HG03060 (cell line): ENCODE results near the gene ZNF423.

Experiments used
- ATAC-seq: cut with Tn5 transposase; IDR thresholded peaks from one replicate; pipeline ENCODE4 v1.9.1; 2021; ENCODE audit warnings: low read depth, moderate number of reproducible peaks; ENCODE audit not compliant: unreplicated experiment

ZNF423 gene

GRCh38 chr16:49594685-49595498, 261.0 kb downstream of the ZNF423 start:
- ATAC-seq = no peak

GRCh38 chr16:49594153-49594552, 261.8 kb downstream of the ZNF423 start:
- no peak for ATAC-seq

GRCh38 chr16:49593424-49594040, 262.4 kb downstream of the ZNF423 start:
- no peak for ATAC-seq

- ATAC-seq = no peak
Measured at GRCh38 chr16:49592546-49593423, 263.1 kb downstream of the ZNF423 start.

- ATAC-seq = no peak
Measured at GRCh38 chr16:49590166-49590871, 265.6 kb downstream of the ZNF423 start.

GRCh38 chr16:49589544-49590031, 266.3 kb downstream of the ZNF423 start:
- no peak for ATAC-seq

GRCh38 chr16:49588729-49589384, 267.1 kb downstream of the ZNF423 start:
- ATAC-seq = no peak

GRCh38 chr16:49588026-49588425, 267.9 kb downstream of the ZNF423 start:
- ATAC-seq = no peak

- ATAC-seq = no peak
Measured at GRCh38 chr16:49587511-49587910, 268.4 kb downstream of the ZNF423 start.

GRCh38 chr16:49586466-49587450, 269.2 kb downstream of the ZNF423 start:
- no peak for ATAC-seq

GRCh38 chr16:49585143-49585832, 270.6 kb downstream of the ZNF423 start:
- no peak for ATAC-seq

GRCh38 chr16:49583911-49584310, 272.0 kb downstream of the ZNF423 start:
- no peak for ATAC-seq

GRCh38 chr16:49581630-49582298, 274.1 kb downstream of the ZNF423 start:
- ATAC-seq = no peak

GRCh38 chr16:49580751-49581303, 275.1 kb downstream of the ZNF423 start:
- no peak for ATAC-seq

- ATAC-seq = no peak
Measured at GRCh38 chr16:49578435-49579024, 277.4 kb downstream of the ZNF423 start.

- ATAC-seq = no peak
Measured at GRCh38 chr16:49578018-49578417, 277.9 kb downstream of the ZNF423 start.

- ATAC-seq = no peak
Measured at GRCh38 chr16:49576941-49577340, 279.0 kb downstream of the ZNF423 start.
